Left colon (tissue), 2 donors: Measurements from ENCODE around the gene ITGB6. TPM values are rescaled to one million over a fixed set of nuclear protein-coding genes. Genes with fewer than 3 reads are reported as not detected.

Experiments
- ATAC-seq: fragments of 200-7000 bp; cut with Tn5 transposase; one replicate; pipeline ENCODE4 v1.9.1; 2020; ENCODE audit warnings: mild to moderate bottlenecking, moderate library complexity
- DNase-seq, 2 donors: peaks; one replicate each; pipeline ENCODE4 v3.0.0-alpha.2; 2020
- intact Hi-C, 2 donors: fragments of 100-400 bp; cut with DNase I in 1 of 2; cut with micrococcal nuclease in 1 of 2; formaldehyde crosslinking; loops; one replicate each; pipeline versions ENCODE4 v1.11.2 to v1.14.0; 2022; cut with DNase I, micrococcal nuclease
- total RNA-seq, 2 donors: library from RNA; stranded (reverse); fragmentation: NEBNext Ultra II Directional; extraction: Animal tissue kit (Norgen Biotek cat#: 25700); gene quantifications; one replicate each; pipeline ENCODE4 v1.2.1, GENCODE V29; 2021
- donor health status: DM: no; HTN: no; CAD: no.
- donor health status: DM: yes; HTN: yes; CAD: no.

The ITGB6 gene
- total RNA-seq, 2 donors from 2014 or later = 19.7 to 28.0 TPM

DNA sequence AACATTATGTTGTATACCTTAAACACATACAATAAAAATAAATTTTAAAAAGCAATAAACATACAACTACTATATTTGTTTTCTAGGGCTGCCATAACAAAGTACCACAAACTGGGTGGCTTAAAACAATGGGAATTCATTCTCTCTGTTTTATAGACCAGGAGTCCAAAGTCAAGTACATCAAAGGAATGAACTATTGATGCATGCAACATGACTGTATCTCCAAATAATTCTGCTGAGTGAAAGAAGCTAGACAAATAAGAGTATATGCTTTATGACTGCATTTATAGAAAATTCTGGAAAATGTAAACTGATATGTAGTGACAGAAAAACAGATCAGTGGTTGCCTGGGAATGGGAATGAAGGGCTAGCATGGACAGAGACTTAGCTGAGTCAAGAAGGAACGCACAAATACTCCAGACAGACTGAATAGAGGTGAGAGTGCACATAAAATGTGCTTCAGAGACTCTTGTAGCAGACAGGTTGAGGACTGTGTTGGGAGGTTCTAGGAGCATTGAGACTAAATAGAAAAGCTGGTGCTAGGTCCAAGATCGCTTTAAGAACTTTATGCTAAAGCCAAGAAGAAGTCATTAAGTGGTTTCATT, 126.7 kb downstream of the ITGB6 start:
- peak; percentile 52 for ATAC-seq
- DNase-seq = no peak
- intact Hi-C loops = no loop called here

DNA sequence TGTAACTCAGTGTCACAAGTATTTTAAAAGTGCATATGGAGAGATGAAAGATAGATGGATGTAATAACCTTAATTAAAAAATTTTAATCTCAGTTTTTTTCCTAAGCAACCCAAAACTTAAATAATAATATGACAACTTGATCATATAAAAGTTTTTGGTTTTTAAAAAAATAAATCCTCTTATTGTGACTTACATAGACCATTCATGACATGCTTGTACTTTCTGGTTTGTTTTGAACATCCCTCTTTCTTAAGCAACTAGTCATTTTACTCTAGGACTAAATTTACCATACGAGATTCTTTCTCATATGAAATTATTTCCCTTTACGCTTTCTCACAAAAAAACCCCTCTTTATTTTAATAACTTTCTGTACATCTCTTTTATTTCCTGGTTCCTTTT, 131.2 kb downstream of the ITGB6 start:
- no peak for ATAC-seq
- DNase-seq = no peak
- intact Hi-C loops = no loop called here

DNA sequence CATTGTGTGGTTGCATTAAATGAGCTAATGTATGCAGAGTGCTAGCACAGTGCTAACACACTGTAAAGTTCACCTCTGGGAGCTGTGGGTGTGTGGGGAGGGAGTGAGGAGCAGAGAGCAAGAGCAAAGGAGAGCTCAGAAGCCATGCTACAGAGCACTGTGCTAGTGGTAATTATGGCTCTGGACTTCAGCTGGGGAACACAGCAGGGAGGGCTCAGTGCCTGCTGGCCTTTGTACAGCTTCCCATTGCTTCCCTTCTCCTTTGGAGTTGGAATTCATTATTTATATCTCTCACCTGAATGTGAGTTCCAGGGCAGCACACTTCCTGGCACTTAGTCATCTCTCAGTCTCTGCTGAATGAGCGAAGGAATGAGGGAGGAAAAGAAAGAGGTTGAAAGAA, 135.2 kb downstream of the ITGB6 start:
- peak; percentile 23 for ATAC-seq
- intact Hi-C loops = no loop called here
- no peak for DNase-seq

DNA sequence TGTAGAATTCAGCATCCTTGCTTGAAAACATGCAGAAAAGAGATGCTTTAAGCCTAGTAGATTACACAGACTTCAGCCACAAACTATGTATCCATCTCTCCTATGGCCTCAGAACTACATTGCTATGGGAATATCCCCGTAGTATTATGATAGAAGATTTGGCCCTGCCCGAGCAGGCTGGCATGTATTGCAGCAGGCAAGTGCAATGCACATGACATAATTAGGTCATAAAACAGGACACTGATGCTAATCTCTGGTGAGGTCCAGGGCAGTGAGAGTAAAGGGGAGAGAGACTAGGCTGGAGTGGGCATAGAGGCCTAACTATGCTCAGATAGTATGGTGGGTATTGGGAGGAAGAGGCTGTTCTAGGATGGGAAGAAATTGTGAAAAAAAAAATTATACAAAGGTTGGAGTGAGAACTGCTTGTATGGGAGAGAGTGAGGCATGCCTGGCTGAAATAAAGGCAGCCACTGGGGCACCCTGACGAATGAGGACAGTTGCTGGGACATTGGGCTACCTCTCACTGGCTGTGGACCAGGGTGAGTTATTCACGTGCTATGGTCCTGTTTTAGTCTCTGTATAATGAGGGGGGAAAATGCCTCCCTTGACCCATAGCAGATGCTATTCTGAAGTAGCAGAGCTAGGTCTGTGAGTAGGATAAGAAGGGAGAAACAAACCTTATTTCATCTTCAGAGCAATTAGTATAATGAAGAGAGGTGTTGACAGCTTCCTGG, 136.0 kb downstream of the ITGB6 start:
- DNase-seq (no peak), ATAC-seq (peak; percentile 67)
- intact Hi-C loops = no loop called here

DNA sequence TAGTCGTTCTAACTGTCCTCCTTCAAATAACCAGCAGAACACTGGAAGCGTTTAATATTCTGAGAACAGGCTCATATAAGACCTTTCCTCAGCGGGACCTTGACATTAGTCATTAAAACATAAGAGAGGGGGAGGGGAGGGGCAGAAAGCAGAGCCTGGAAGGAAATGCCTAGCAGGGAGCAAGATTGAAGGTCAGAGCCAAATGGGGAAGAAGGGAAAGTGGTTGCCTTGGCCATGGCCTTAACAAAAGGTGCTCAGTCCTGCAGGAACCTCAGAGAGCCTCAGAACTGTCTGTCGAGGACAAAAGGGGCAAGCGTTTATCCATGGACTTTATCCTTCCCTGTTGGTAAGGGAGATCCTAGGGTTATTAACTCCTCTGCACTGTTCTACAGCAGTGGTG, 136.8 kb downstream of the ITGB6 start:
- ATAC-seq (peak; percentile 44), DNase-seq (no peak)
- intact Hi-C loops = no loop called here

DNA sequence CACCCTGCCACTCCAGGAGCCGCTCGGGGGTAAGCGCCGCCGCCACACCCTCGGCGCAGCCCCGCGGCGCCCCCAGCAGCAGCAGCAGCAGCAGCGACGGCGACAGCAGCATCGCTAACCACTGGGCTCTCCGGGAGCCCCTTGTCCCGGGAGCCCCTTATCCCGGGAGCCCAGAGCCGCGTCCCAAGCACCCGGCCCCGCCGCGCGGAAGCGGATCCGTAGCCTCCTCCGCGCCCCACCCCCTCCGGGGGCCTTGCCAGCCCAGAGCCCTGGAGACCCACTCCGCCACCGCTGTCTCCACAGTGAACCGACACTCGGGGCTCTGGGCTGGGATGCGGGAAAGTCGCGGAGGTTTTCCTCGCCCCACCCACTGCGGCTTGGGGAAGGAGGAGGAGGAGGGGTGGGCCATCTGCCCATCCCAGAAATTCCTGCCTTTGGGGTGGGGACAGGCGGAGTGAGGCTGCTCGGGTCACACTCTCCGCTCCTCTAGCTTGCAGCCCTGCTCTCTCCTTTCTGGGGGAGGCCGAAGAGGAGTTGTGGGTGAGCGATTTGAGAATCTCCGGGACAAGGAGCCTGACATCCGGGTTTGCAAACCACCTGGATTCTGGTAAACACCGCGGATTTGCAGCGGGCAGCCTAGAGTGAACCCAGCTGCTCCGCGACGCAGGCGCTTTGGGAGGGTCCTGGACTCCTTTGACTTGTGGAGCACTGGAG, 137.6 kb downstream of the ITGB6 start, which contains the start of gene PLA2R1:
TSS of gene PLA2R1 (minus strand) at position 324 of the 714 bp plus-strand sequence. CDS start at position 112, 212 bp downstream.
- intact Hi-C loops = no loop called here
- DNase-seq (peak; percentile 67 to 69), ATAC-seq (peak; percentile 78)

DNA sequence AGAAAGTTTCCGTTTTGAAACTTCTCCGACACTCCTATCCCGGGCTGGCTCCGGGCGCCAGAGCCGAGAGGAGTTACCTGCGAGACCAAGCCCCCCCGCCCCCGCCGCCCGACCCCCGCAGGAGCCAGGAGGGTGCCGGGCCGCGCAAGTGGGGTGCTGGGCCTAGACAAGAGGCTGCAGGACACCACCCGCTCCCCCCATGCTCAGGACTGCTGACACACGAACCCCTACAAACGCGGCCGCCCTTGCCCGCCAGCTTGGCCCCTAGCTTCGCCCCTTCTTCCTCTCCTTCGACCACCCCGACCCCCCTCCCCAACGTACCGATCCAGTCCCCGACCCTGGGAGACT, 138.2 kb downstream of the ITGB6 start:
- intact Hi-C loops = no loop called here
- ATAC-seq = peak; percentile 20
- DNase-seq = peak; percentile 25 to 31

DNA sequence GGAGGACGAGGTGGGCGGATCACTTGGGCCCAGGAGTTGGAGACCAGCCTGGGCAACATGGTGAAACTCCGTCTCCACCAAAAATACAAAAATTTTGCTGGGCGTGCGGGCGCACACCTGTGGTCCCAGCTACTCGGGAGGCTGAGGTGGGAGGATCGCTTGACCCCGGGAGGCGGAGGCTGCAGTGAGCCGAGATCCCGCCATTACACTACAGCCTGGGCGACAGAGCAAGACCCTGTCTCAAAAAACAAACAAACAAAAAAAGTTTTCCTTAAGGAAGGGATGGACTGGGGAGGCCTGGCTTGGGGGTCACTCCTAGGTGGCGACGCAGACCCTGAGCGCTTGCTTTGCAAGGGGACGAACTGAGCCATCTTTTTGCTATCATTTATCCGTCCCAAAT, 138.5 kb downstream of the ITGB6 start:
- intact Hi-C loops = no loop called here
- ATAC-seq = no peak

DNA sequence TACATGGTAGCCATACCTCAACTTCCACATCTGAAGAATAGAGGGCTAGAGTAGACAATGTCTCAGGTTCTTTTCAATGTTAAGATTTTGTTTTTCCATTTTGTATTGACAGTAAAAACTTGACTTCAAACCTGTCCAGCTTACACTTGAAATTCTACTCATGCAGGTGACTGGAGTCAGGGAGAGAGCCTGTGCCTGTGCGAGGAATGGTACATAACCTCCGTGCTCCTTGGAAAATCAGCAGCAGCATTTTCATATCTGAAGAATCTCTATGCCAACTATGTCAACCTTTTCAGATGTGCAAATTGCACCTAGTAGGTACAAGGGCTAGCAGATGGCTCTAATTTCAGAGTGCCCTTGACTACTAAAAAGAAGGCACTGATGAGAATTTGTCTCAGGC, 139.8 kb downstream of the ITGB6 start:
- ATAC-seq (no peak), DNase-seq (no peak)
- intact Hi-C loops = no loop called here

More for the DNA sequence above, 138.5 kb downstream of the ITGB6 start:
- no peak for DNase-seq

DNA sequence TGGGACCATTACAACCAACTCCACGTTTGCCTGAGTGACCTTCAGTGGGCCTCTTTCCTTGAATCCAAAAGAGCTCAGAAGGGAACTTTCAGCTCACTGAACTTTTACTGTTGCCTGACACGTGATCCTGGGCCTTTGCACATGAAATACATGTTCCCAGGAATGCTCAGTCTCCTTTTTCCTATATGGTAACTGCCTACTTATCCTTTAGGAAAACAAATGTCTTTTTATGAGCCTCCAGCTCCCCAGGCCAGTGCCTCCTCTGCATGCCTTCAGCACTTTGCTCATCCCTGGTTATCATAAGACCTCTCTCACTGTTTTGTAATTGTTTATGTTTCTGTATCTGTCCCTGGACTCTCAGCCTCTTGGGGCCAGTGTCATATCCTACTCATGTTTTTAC, 142.7 kb downstream of the ITGB6 start:
- intact Hi-C loops = no loop called here
- DNase-seq (no peak), ATAC-seq (no peak)

DNA sequence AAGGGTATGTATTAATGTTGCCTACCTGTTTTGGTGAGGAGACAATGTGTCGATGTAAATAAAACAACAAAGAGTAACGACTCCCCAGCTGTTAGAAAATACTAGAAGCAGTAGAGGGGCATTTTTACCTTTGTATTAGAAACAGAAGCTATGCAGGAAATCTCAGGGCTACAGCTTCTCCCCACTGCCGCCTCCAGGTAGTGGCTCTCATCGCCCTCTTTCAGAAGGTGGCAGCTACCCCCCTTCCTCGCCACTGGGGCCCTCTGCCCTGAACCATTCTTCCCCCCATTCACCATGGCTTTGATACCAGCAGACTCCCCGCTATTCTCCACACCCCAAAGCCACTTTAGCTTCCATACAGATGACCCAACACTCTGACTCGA, 144.4 kb downstream of the ITGB6 start:
- intact Hi-C loops = no loop called here
- ATAC-seq (no peak), DNase-seq (no peak)

DNA sequence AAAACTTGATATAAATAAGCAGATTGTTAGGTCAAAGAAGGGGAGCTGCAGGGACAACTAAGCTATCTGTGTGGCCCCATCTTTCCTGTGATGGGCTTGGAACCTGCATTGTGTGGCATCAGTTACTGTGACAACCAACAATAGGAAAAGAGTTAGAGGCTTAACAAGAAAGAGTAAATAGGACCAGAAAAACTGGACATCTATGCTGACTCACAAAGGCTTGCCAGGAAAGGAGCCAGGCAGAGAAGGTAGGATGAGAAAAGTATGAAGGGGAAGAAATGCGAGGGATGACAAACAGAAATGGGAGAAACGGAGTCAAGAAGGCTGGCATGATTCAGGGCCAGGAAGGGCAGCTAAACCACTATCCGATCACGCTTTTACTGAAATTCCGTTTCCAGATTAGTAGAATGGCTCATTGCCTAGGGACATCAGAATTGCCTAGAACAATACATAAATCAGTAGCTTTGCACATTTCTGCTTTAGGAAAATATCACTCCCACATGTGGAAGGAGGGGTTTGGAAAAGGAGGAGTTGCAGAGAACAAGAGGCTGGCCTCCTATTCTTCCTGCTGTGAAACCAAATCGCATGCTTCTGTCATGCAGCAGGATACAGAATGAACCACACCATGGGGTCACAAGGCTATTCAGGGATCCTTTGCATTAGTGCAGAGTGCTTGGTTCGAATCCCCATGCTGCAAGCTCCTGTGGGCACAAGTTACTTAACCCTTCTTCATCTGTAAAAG, 144.9 kb downstream of the ITGB6 start:
- no peak for ATAC-seq
- DNase-seq = no peak
- intact Hi-C loops = no loop called here

DNA sequence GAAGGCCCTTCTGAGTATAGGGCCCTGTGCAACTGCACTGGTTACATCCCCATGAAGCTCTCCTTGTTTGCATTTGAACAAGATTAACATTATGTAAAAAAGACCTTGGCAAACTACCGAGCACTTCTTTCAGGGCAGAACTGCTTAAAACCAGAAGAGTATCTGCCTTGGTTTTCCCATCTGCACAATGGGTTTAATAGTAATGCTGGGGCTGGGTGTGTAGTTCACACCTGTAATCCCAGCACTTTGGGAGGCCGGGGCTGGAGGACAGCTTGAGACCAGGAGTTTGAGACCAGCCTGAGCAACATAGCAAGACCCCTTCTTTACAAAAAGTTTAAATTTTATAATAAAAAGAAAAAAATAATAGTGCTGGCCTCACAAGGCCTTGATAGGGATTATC, 146.1 kb downstream of the ITGB6 start:
- intact Hi-C loops = no loop called here
- ATAC-seq (no peak), DNase-seq (no peak)

DNA sequence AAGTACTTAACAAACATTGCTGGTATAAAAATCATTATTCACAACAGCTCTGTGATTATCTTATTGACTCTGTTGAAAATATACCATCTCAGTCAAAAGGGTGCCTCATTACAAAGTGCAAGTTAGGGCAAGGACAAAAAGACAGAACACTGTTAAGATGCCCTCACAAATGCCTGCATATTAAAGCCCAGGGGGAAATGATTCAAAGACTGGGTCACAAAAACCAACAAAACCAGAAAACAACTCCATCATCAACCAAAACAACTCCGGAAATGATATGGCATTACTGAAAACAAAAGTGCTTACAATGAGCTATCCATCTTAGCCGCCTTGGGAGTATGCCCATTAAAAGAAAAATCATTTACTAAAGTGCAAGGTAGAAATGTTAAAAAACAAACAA, 147.5 kb downstream of the ITGB6 start:
- intact Hi-C loops = no loop called here
- DNase-seq = no peak

DNA sequence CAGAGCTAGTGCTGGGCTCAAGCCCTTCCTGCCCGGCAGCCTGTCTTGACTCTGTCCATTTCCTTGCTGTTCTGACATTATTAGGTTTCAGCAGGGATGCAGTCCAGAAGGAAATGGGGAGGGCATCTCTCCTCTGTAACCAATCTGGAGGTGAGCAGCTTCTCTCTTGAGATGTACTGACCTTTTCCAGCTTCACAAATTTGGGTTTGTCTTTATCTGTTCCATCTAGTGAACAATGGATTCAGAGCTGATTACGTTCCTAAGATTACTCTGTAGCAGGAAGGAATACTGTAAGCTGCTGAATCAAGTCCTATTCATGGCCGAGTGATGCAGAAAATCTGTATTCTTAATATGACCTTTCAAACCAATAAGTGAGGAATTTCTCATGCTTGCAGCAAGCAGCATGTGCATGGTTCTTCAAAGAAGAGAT, 148.7 kb downstream of the ITGB6 start:
- intact Hi-C loops = no loop called here
- ATAC-seq (no peak), DNase-seq (no peak)

More for the DNA sequence above, 147.5 kb downstream of the ITGB6 start:
- no peak for ATAC-seq

DNA sequence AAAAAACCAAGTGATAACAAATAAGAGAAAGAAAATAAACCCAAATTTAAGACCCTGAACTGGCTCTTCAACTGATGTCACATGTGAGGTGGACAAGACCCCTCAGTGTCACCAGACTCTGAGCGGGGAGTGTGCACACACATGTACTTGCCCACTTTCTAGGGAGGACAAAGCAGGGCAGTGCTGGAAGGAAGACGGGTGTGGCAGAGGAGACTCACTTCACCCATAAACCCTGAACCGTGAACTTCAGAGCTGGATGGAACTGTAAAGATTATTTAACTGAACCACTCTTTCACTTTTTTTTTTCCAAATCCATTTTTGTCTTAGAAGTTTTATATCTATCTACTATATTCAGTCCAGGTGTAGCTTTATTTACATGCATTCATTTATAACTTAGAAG, 149.9 kb downstream of the ITGB6 start:
- ATAC-seq (peak; percentile 89), DNase-seq (no peak)
- intact Hi-C loops = no loop called here
